ENCODE results near the gene MBD5. TPM values are rescaled to one million over a fixed set of nuclear protein-coding genes. Genes with fewer than 3 reads are reported as not detected.

Gene MBD5
- total RNA-seq, 1 experiment from 2014 or later, result 33.7 TPM

DNA sequence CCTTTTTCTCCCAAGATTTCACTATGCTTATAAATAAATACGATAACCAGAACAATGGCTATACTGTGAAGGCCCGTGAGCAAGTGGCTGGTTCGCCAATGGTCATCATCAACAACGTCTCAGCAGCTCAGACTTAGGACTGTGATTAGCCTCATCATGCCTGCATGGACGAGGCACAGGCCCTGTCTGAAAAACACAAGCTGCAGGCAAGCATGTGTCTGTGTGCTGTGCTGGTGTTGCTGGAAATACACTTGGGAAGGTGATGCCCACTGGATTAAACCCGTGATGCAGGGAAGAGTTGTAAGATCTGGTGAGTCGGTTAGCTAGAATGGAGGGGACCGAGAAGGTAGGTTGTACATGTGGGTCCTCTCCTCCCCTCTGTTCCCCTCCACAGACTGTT is 512.1 kb downstream of the MBD5 start (continued):
- TF ChIP-seq CREM (CRISPR knock-in tag; IDR thresholded peaks at IDR 0.05), result no peak

DNA sequence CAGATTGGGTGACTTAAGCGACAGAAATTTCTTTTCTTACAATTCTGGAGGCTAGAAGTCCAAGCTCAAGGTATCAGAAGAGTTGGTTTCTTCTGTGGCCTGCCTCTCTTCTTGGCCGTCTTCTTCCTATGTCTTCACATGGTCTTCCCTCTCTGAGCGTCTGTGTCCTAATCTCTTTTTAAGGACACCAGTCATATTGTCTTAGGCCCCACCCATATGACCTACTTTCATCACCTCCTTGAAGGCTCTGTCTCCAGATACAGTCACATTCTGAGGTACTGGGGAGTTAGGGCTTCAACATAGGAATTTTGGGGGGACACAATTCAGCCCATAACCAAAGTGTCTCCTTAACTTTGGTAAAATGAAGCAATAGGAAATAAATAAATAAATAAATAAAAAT is 512.8 kb downstream of the MBD5 start:
- Mint-ChIP-seq H3K4me1 (peaks cover 14% of the 10 kb centered on the region), H3K9me3 (no peaks in the 10 kb centered on the region), H3K27ac (no peak overlapping the region), H3K27me3 (ENCODE audit: low read depth) (no peaks in the 10 kb centered on the region), H3K36me3 (no peaks in the 10 kb centered on the region), H3K4me3 (no peak overlapping the region)
- CTCF ChIA-PET, result no interaction called here
- TF ChIP-seq ZNF671 (CRISPR knock-in tag; IDR thresholded peaks at IDR 0.05) (no peak), NFE2L1 (CRISPR knock-in tag; IDR thresholded peaks at IDR 0.05) (no peak), SP1 (CRISPR knock-in tag; conservative IDR thresholded peaks at IDR 0.05) (no peak), FOXK1 (CRISPR knock-in tag; IDR thresholded peaks at IDR 0.05) (no peak), IRF2 (CRISPR knock-in tag; IDR thresholded peaks at IDR 0.05; ENCODE audit: borderline replicate concordance, low read depth) (no peak), SMAD4 (CRISPR knock-in tag; IDR thresholded peaks at IDR 0.05) (no peak)
- TF ChIP-seq, protein P1, sequence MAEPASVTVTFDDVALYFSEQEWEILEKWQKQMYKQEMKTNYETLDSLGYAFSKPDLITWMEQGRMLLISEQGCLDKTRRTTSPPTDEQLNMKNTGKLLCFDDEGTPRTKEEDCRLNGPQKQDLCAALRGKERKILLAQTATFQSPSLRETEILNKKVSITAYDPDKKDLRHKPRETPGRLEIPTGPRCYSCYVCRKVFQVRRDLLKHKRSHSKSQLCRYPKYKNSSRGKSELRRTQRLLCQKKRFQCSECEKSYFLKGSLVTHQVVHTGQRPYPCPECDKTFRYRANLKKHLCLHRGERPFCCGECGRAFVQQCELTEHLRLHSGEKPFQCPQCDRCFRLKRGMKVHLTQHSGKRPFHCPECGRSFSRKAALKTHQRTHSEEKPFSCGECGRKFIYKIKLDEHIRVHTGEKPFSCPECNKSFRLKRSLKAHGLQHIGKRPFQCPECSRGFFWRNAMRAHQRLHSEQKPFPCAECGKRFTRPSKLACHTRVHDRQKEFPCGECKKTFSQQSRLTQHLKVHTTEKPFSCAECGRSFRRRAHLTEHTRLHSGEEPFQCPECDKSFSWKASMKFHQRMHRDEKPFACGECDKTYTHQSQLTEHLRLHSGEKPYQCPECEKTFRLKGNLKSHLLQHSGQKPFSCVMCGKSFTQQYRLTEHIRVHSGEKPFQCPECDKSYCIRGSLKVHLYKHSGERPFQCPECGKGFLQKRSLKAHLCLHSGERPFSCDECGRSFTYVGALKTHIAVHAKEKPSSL (CRISPR knock-in tag; conservative IDR thresholded peaks at IDR 0.05), result no peak
- TF ChIP-seq, protein P2, sequence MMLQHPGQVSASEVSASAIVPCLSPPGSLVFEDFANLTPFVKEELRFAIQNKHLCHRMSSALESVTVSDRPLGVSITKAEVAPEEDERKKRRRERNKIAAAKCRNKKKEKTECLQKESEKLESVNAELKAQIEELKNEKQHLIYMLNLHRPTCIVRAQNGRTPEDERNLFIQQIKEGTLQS (CRISPR knock-in tag; conservative IDR thresholded peaks at IDR 0.05), result no peak
- TF ChIP-seq, protein P3, sequence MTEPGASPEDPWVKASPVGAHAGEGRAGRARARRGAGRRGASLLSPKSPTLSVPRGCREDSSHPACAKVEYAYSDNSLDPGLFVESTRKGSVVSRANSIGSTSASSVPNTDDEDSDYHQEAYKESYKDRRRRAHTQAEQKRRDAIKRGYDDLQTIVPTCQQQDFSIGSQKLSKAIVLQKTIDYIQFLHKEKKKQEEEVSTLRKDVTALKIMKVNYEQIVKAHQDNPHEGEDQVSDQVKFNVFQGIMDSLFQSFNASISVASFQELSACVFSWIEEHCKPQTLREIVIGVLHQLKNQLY (CRISPR knock-in tag; IDR thresholded peaks at IDR 0.05), result no peak
- TF ChIP-seq, protein P4, sequence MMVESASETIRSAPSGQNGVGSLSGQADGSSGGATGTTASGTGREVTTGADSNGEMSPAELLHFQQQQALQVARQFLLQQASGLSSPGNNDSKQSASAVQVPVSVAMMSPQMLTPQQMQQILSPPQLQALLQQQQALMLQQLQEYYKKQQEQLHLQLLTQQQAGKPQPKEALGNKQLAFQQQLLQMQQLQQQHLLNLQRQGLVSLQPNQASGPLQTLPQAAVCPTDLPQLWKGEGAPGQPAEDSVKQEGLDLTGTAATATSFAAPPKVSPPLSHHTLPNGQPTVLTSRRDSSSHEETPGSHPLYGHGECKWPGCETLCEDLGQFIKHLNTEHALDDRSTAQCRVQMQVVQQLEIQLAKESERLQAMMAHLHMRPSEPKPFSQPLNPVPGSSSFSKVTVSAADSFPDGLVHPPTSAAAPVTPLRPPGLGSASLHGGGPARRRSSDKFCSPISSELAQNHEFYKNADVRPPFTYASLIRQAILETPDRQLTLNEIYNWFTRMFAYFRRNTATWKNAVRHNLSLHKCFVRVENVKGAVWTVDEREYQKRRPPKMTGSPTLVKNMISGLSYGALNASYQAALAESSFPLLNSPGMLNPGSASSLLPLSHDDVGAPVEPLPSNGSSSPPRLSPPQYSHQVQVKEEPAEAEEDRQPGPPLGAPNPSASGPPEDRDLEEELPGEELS (CRISPR knock-in tag; IDR thresholded peaks at IDR 0.05), result no peak
- DNase-seq (ENCODE audit: low spot score) (no peak), ATAC-seq (no peak)
- POLR2A ChIA-PET, result no interaction called here

DNA sequence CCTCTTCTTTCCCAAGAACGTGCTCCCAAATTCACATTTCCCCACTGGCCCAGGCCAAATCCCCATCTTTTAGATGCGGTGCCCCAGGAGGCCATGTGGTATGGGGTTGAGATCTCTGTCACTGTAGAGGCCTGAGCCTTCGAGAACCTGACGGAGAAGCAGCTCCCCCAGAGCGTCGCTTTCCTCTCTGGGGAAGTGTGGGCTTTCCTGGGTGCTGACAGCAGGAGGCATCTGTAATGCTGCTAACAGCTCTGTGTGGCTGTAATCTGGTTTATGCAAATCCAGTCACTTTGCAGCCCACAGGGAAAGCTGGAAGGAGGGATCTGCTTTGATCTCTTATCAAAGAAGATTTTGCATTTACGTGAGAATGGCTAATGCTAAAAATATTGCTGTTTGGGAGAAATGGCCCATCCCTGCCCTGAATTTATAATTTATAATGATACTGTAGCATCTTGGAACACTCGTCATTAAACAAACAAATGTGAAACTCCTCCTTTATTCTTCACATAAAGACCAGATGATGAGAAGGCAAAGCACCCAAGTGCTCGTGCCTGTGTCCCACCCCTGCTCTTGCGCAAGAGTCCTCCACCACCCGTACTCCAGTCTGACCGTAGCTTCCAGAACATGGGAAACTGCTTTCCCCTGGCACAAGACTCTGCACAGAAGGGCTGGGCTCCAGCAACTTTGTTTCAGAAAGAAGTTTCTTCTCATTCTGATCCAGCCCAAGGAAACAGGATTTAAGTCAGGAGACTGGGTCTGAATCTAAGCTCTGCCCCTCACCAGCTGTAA is 513.7 kb downstream of the MBD5 start:
- no peak for ATAC-seq
- Mint-ChIP-seq H3K27me3 (ENCODE audit: low read depth) (no peaks in the 10 kb centered on the region; the same call in 1 of the 2 replicates), H3K9me3 (no peaks in the 10 kb centered on the region), H3K36me3 (no peaks in the 10 kb centered on the region), H3K27ac (no peak overlapping the region), H3K4me1 (peaks cover 14% of the 10 kb centered on the region), H3K4me3 (no peak overlapping the region)
- CTCF ChIA-PET, result no interaction called here
- no peak for TF ChIP-seq ZBTB21 (CRISPR knock-in tag; IDR thresholded peaks at IDR 0.05; ENCODE audit: borderline replicate concordance)
- TF ChIP-seq CREM (CRISPR knock-in tag; IDR thresholded peaks at IDR 0.05), result no peak
- TF ChIP-seq ZNF423 (CRISPR knock-in tag; IDR thresholded peaks at IDR 0.05), result peak; percentile 67
- POLR2A ChIA-PET, result no interaction called here
- no peak for DNase-seq (ENCODE audit: low spot score)

DNA sequence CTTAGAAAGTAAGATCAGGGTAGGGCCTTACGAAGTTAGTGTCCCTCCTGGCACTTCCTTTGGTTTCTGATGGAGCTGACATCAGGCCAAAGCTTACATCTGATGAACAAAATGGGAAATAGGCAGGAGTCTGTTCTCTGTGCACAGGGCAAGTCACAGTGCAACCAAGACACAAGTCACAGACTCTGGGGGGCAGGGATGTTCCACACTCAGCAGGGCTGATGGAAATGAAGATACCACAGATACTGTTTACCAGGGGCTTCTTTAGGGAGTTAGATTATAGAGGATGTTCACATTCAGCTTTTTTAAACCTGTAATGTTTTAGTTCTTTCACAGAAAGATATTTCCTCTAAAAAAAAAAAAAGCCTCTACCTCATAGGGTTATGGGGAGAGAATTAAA is 517.5 kb downstream of the MBD5 start:
- Mint-ChIP-seq H3K4me3 (no peak overlapping the region), H3K36me3 (no peaks in the 10 kb centered on the region), H3K27ac (no peak overlapping the region), H3K27me3 (ENCODE audit: low read depth) (peaks cover 6% of the 10 kb centered on the region), H3K9me3 (no peaks in the 10 kb centered on the region), H3K4me1 (peaks cover 14% of the 10 kb centered on the region)
- CTCF ChIA-PET, result interaction anchor here (0.5 to 1.2 kb wide), 3 partner anchors 29 to 499 kb away, joined by 3 to 5 read pairs (median 3); no protein-coding TSS in a partner anchor
- DNase-seq (ENCODE audit: low spot score) (no peak), ATAC-seq (no peak)
- POLR2A ChIA-PET, result no interaction called here
- TF ChIP-seq ZNF263 (CRISPR knock-in tag; IDR thresholded peaks at IDR 0.05; ENCODE audit: low read depth) (no peak), IRF2 (CRISPR knock-in tag; IDR thresholded peaks at IDR 0.05; ENCODE audit: borderline replicate concordance, low read depth) (no peak), OVOL2 (CRISPR knock-in tag; IDR thresholded peaks at IDR 0.05; ENCODE audit: borderline replicate concordance) (no peak), ETV6 (CRISPR knock-in tag; IDR thresholded peaks at IDR 0.05) (no peak), NR2C2 (CRISPR knock-in tag; IDR thresholded peaks at IDR 0.05) (no peak), FOXK1 (CRISPR knock-in tag; IDR thresholded peaks at IDR 0.05) (no peak)
- TF ChIP-seq, protein P5, sequence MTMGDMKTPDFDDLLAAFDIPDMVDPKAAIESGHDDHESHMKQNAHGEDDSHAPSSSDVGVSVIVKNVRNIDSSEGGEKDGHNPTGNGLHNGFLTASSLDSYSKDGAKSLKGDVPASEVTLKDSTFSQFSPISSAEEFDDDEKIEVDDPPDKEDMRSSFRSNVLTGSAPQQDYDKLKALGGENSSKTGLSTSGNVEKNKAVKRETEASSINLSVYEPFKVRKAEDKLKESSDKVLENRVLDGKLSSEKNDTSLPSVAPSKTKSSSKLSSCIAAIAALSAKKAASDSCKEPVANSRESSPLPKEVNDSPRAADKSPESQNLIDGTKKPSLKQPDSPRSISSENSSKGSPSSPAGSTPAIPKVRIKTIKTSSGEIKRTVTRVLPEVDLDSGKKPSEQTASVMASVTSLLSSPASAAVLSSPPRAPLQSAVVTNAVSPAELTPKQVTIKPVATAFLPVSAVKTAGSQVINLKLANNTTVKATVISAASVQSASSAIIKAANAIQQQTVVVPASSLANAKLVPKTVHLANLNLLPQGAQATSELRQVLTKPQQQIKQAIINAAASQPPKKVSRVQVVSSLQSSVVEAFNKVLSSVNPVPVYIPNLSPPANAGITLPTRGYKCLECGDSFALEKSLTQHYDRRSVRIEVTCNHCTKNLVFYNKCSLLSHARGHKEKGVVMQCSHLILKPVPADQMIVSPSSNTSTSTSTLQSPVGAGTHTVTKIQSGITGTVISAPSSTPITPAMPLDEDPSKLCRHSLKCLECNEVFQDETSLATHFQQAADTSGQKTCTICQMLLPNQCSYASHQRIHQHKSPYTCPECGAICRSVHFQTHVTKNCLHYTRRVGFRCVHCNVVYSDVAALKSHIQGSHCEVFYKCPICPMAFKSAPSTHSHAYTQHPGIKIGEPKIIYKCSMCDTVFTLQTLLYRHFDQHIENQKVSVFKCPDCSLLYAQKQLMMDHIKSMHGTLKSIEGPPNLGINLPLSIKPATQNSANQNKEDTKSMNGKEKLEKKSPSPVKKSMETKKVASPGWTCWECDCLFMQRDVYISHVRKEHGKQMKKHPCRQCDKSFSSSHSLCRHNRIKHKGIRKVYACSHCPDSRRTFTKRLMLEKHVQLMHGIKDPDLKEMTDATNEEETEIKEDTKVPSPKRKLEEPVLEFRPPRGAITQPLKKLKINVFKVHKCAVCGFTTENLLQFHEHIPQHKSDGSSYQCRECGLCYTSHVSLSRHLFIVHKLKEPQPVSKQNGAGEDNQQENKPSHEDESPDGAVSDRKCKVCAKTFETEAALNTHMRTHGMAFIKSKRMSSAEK (CRISPR knock-in tag; IDR thresholded peaks at IDR 0.05; ENCODE audit: borderline replicate concordance), result no peak
- TF ChIP-seq, protein P6, sequence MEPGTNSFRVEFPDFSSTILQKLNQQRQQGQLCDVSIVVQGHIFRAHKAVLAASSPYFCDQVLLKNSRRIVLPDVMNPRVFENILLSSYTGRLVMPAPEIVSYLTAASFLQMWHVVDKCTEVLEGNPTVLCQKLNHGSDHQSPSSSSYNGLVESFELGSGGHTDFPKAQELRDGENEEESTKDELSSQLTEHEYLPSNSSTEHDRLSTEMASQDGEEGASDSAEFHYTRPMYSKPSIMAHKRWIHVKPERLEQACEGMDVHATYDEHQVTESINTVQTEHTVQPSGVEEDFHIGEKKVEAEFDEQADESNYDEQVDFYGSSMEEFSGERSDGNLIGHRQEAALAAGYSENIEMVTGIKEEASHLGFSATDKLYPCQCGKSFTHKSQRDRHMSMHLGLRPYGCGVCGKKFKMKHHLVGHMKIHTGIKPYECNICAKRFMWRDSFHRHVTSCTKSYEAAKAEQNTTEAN (CRISPR knock-in tag; IDR thresholded peaks at IDR 0.05), result no peak
